ENCODE results near the gene NOL3. TPM values are rescaled to one million over a fixed set of nuclear protein-coding genes. Genes with fewer than 3 reads are reported as not detected.

NOL3 gene
- polyA plus RNA-seq, 1 of the 3 experiments (the other 2 are of a cell fraction): 34.1 TPM

DNA sequence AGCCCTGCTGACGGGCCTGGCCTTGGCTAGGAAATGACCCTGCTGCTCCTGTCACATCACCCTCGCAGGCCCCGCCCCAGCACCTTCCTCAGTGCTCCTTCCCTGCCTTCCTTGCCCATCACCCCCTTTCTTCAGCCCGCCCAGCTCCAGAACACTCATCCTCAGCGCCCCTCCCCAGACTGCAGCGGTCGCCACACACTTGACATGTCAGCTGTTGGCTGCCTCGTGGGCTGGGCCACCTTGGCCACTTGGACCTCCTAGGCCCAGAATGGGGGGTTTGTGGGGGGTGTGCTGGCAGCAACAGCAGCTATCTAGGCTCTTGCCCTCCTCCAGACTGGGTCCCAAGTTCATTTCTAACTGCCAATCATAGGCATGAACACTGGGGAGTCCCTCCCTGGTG, 39.2 kb downstream of the NOL3 start:
- Histone ChIP-seq H3K79me2 (ENCODE audit: insufficient read depth) (no peaks in the 10 kb centered on the region), H3K27ac (ENCODE audit: low read depth in 2 of 2, low read length in 1 of 2) (no peak overlapping the region), H3K27me3 (ENCODE audit: insufficient read depth) (no peaks in the 10 kb centered on the region), H3F3A (replicated peaks; ENCODE audit: insufficient read depth) (peaks cover 4% of the 10 kb centered on the region), H3K4me1 (ENCODE audit: control insufficient read depth in 1 of 2, insufficient read depth in 2 of 2, low read depth in 1 of 2, low read length in 1 of 2) (peaks cover 8 to 11% of the 10 kb centered on the region in 2 experiments; a peak in 2 of 4 replicates), H3K4me3 (ENCODE audit: low read depth in 2 of 2, low read length in 1 of 2) (no peak overlapping the region), H3K4me2 (no peak overlapping the region), H4K20me1 (ENCODE audit: insufficient read depth) (no peaks in the 10 kb centered on the region), H2AFZ (ENCODE audit: low read depth) (no peak overlapping the region), H3K9ac (no peak overlapping the region), H3K9me2 (no peaks in the 10 kb centered on the region), H3K9me3 (no peaks in the 10 kb centered on the region), H3K36me3 (replicated peaks in 1 of 2; ENCODE audit: control insufficient read depth in 1 of 2, insufficient read depth in 2 of 2, low read length in 1 of 2) (no peaks in the 10 kb centered on the region)
- ChIA-PET CTCF (interaction anchor here (1.1 to 1.5 kb wide), 3 partner anchors 11 to 16 kb away, joined by 3 to 8 read pairs (median 3); partner anchors contain the start of gene ELMO3), POLR2A (interaction anchor here (1.5 to 4.0 kb wide), 3 partner anchors 8 to 17 kb away, joined by 4 to 21 read pairs (median 8); partner anchors contain the start of gene TMEM208)
- no peak for DNase-seq
- TF ChIP-seq EP300 (IDR thresholded peaks at IDR 0.05; ENCODE audit: borderline replicate concordance in 1 of 2, low read depth in 1 of 2, low read length in 1 of 2): no peak
- no peak for TF ChIP-seq GATA2 (CRISPR knock-in tag; IDR thresholded peaks at IDR 0.05)
- TF ChIP-seq REST (IDR thresholded peaks at IDR 0.05; ENCODE audit: low read depth, low read length): no peak
- TF ChIP-seq, protein P1, sequence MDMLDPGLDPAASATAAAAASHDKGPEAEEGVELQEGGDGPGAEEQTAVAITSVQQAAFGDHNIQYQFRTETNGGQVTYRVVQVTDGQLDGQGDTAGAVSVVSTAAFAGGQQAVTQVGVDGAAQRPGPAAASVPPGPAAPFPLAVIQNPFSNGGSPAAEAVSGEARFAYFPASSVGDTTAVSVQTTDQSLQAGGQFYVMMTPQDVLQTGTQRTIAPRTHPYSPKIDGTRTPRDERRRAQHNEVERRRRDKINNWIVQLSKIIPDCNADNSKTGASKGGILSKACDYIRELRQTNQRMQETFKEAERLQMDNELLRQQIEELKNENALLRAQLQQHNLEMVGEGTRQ (IDR thresholded peaks at IDR 0.05; ENCODE audit: borderline replicate concordance, low read depth, low read length): no peak
- no peak for TF ChIP-seq FOSL2 (IDR thresholded peaks at IDR 0.05; ENCODE audit: borderline replicate concordance, low read depth)
- no peak for TF ChIP-seq POLR2AphosphoS5 (IDR thresholded peaks at IDR 0.05; ENCODE audit: low read depth, low read length)
- TF ChIP-seq FOXJ3 (CRISPR knock-in tag; IDR thresholded peaks at IDR 0.05): no peak
- TF ChIP-seq USF1 (IDR thresholded peaks at IDR 0.05; ENCODE audit: borderline replicate concordance, low read depth): no peak
- TF ChIP-seq RXRA (IDR thresholded peaks at IDR 0.05; ENCODE audit: borderline replicate concordance, low read depth): no peak
- TF ChIP-seq, protein P2, sequence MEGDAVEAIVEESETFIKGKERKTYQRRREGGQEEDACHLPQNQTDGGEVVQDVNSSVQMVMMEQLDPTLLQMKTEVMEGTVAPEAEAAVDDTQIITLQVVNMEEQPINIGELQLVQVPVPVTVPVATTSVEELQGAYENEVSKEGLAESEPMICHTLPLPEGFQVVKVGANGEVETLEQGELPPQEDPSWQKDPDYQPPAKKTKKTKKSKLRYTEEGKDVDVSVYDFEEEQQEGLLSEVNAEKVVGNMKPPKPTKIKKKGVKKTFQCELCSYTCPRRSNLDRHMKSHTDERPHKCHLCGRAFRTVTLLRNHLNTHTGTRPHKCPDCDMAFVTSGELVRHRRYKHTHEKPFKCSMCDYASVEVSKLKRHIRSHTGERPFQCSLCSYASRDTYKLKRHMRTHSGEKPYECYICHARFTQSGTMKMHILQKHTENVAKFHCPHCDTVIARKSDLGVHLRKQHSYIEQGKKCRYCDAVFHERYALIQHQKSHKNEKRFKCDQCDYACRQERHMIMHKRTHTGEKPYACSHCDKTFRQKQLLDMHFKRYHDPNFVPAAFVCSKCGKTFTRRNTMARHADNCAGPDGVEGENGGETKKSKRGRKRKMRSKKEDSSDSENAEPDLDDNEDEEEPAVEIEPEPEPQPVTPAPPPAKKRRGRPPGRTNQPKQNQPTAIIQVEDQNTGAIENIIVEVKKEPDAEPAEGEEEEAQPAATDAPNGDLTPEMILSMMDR (IDR thresholded peaks at IDR 0.05): no peak
- no peak for TF ChIP-seq SMC3 (IDR thresholded peaks at IDR 0.05; ENCODE audit: low read depth, low read length)
- no peak for TF ChIP-seq NFIC (IDR thresholded peaks at IDR 0.05; ENCODE audit: borderline replicate concordance)
- no peak for TF ChIP-seq CHD2 (IDR thresholded peaks at IDR 0.05; ENCODE audit: low read length, partially characterized antibody)
- 96% methylated on average over 8 of the region's 8 CpGs for WGBS (ENCODE audit: low lambda C conversion rate)
